HG03520 (cell line): ENCODE results near the gene PARP8.

Experiments
- ATAC-seq: cut with Tn5 transposase; IDR thresholded peaks from one replicate; pipeline ENCODE4 v1.9.1; 2021; ENCODE audit warnings: mild to moderate bottlenecking, moderate library complexity; ENCODE audit not compliant: unreplicated experiment

PARP8 gene

DNA sequence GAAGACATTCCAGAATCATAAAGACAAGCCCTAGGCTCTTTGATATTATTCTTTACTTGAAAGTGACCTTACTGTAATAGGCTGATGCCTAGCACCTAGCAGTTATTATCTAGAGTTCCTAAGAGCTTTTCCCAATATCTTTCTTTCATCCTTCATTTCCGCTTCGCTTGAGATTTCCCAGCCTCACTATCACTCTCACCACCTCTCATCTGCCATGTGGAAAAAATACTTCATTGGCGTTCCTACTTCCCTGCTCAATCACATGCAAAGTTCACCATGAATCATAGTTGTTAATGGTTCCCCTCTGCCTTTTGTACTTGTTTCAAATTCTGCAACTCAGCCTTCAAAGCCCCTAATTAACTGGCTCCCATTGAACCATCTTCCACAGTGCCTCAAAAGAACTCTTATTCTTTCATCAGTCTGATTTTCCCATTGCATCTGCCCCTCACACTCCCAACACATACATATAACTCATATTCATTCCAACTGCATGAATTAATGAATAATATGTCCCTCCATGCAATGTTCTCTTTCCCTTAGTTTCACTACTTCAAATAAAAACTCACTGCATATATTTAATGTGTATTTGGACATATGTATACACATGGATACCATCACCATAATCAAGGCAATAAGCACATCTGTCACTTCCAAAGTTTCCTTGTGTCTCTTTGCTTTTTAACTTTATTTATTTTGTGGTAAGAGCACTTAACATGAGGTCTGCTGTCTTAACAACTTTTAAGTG is 221.6 kb downstream of the PARP8 start:
- no peak for ATAC-seq

GRCh38 chr5:50888751-50889150 is 222.3 kb downstream of the PARP8 start:
- ATAC-seq: no peak

DNA sequence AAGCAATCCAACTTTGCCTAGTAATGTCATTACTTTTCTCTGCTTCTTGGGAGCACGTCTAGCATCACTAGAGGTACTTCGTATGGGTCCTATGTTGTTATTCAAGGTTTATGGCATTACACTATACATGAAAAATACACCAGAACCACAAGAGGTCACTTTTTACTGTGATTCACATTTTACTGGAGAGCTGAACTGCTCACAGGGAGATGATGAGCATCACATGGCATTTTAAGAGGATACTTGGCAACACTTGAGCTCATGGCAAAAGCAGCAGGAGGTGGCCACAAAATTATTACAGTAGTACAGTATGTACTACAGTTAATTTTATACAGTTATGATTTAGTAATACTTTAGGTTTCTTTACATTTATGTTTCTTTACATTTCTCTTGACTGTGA is 223.4 kb downstream of the PARP8 start:
- no peak for ATAC-seq
